ENCODE data around the gene SLC35B2. TPM values are rescaled to one million over a fixed set of nuclear protein-coding genes. Genes with fewer than 3 reads are reported as not detected.

SLC35B2 gene
- total RNA-seq, 1 donor = 8.2 TPM

DNA sequence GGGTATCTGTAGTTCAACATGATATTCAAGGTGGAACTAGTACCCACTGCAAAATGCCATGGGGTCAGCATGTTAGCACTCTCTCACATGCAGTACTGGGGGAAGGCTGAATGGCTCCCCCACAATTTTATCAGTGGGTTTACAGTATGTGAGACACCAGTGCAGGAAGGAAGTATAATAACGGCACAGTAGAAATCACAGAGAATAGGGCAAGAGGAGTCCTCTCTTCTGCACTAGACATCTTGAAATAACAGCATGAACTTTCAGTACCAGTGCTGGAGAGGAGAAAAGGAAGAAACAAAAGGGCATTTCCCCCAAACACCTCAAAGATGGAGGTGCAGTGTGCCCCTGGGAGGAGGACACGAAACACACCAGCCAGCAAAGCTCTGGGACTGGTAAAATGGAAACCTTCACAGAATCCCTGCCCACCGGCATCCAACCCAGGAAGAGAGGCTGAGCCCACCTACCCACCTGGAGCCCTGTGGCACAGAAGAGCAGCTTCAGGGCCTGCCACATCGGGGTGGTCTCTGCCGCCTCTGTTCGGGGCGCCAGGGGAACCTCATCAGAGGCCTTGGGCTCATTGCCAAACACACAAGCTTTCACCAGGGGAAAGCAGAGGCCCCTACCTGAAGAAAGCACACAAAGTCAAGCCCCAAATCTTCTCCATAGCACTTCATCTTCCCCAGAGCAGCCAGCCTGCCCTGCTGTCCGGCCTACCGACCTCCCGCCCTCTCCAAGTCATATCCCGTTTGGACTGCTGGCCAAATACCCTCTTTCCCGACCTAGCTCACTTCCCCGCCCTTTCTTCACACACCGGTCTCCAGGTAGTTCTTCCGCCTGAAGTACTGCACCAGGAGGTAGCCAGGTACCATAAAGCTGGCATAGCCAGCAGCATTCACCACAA is 1.2 kb downstream of the SLC35B2 start:
- H3K4me1 ChIP-seq (ENCODE audit: insufficient read depth, low read length) = peaks cover 47% of the 10 kb centered on the region
- H3K27me3 ChIP-seq (ENCODE audit: insufficient read depth, low read length) = no peaks in the 10 kb centered on the region
- H3K4me3 ChIP-seq (ENCODE audit: low read length) = peak overlapping the region; percentile 70
- H3K9me3 ChIP-seq (ENCODE audit: low read depth, low read length) = no peaks in the 10 kb centered on the region

DNA sequence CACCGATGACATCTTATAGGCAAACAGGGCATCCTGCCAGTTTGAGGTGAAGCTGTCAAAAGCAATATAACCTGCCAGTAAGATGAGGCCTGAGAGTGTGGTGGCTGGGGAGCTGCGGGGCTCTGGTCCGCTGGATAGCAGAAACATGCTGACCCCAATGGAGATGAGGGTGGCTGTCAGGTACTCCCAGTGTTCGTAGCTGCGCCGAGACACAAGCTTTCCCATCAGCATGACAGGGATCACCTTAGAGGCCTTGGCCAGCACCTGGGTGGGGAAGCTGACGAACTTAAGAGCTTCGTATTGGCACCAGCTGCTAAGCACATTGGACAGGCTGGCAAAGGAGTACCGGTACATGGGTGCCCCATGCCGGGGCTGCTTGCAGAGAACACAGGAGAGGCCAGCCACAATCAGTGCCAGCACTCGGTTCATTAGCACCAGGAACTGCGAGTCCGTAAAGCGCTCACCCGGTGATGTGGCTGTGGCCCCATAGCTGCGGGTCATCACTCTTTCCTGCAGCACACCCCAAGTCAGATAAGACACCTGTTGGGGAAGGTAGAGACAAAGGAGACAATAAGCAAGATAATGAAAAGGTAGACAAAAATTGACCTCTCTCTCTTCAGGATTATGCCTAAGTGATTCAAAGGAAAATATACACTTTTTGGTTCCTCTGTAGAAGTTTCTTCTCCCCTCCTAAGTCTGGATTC is 2.1 kb downstream of the SLC35B2 start:
- Histone ChIP-seq H3K27me3 (ENCODE audit: insufficient read depth, low read length) (no peaks in the 10 kb centered on the region), H3K4me1 (ENCODE audit: insufficient read depth, low read length) (peaks cover 39% of the 10 kb centered on the region), H3K9me3 (ENCODE audit: low read depth, low read length) (no peaks in the 10 kb centered on the region), H3K4me3 (ENCODE audit: low read length) (no peak overlapping the region)

DNA sequence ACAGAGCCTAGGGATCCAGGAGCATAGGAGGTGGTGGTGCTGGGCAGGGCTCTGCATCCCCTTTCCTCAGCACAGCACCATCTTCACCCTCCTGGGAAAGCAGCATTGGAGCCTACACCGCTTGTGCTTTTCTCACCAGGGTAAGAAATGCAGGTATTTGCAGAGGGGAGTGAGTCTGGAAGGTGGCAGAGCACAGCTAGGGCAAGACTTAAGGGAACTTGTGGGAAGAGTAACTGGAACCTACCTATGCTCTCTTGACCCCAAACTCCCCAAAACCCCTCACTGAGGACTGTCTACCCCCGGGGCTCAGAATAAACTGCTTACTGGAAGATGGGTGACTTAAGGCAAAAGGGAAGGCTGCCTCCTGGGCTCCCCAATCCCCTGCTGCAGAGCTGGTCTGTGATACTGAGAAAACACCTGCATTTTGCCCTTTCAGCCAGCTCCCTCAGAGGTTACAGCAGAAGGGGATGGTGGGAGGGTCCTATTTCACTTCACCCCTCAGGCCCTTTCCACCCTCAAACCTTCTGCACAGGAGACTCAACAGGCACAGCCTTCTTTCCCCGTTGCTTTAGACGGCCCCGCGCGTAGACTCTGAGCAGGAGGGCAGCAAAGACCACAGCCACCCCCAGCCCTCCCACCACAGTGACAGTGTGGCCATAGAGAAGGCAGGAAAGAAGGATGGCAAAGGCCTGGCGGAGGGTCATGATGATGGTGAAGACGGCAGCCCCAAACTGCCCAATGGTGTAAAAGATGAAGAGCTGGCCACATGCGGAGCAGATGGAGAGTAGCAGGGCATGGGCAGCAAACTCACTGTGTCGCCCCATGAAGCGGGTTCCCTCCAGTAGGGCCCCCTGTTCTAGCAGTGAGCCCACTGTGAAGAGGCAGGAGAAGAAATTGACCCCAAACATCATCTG is 2.9 kb downstream of the SLC35B2 start:
- Histone ChIP-seq H3K27me3 (ENCODE audit: insufficient read depth, low read length) (no peaks in the 10 kb centered on the region), H3K9me3 (ENCODE audit: low read depth, low read length) (no peaks in the 10 kb centered on the region), H3K4me3 (ENCODE audit: low read length) (no peak overlapping the region), H3K4me1 (ENCODE audit: insufficient read depth, low read length) (peaks cover 35% of the 10 kb centered on the region)

DNA sequence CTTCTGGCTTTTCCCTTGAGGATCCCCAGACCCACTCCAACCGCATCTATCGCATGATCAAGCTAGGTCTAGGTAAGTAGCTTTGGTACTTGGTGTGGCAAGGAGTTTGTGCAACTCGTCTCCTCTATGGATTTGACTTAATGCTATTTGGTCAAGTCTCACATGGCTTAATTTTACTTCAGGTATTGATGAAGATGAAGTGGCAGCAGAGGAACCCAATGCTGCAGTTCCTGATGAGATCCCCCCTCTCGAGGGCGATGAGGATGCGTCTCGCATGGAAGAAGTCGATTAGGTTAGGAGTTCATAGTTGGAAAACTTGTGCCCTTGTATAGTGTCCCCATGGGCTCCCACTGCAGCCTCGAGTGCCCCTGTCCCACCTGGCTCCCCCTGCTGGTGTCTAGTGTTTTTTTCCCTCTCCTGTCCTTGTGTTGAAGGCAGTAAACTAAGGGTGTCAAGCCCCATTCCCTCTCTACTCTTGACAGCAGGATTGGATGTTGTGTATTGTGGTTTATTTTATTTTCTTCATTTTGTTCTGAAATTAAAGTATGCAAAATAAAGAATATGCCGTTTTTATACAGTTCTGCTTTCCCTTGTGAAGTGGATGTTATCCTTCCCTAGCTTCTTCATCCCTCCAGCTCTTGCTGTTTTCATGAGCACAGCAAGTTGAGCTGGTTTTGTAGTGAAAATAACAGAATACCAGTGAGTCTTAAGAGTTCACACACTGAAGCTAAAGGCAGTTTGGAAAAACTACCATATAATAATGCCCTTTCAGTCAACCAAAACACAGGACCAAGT is 3.8 kb downstream of the SLC35B2 start:
- no peaks in the 10 kb centered on the region for H3K9me3 ChIP-seq (ENCODE audit: low read depth, low read length)
- H3K27me3 ChIP-seq (ENCODE audit: insufficient read depth, low read length) = no peaks in the 10 kb centered on the region
- peaks cover 36% of the 10 kb centered on the region for H3K4me1 ChIP-seq (ENCODE audit: insufficient read depth, low read length)
- no peak overlapping the region for H3K4me3 ChIP-seq (ENCODE audit: low read length)

DNA sequence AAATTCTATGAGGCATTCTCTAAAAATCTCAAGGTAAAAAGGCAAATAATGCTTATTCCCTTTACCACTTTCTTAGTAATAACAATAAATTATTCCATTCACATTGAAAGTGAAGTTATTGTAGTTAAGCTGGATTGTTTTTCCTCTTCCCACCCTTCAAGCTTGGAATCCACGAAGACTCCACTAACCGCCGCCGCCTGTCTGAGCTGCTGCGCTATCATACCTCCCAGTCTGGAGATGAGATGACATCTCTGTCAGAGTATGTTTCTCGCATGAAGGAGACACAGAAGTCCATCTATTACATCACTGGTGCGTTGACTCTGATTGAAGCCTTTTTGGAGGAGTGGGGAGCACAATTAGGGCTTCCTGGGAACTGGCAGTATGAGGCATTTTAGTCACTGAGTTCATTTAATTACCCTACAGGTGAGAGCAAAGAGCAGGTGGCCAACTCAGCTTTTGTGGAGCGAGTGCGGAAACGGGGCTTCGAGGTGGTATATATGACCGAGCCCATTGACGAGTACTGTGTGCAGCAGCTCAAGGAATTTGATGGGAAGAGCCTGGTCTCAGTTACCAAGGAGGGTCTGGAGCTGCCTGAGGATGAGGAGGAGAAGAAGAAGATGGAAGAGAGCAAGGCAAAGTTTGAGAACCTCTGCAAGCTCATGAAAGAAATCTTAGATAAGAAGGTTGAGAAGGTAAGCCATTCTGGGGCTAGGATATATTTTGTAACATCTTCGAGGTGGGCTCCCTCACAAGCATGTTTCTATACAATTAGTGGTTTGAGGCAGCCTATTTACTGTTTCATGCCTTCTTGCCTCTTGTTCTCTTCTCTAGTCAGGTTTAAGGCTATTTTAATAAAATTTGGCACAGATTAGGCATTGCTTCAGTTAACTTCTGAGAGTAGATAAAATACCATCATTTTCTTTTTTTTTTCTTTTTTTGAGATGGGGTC is 5.5 kb downstream of the SLC35B2 start:
- peaks cover 34% of the 10 kb centered on the region for H3K4me1 ChIP-seq (ENCODE audit: insufficient read depth, low read length)
- H3K4me3 ChIP-seq (ENCODE audit: low read length) = no peak overlapping the region
- no peaks in the 10 kb centered on the region for H3K27me3 ChIP-seq (ENCODE audit: insufficient read depth, low read length)
- no peaks in the 10 kb centered on the region for H3K9me3 ChIP-seq (ENCODE audit: low read depth, low read length)

DNA sequence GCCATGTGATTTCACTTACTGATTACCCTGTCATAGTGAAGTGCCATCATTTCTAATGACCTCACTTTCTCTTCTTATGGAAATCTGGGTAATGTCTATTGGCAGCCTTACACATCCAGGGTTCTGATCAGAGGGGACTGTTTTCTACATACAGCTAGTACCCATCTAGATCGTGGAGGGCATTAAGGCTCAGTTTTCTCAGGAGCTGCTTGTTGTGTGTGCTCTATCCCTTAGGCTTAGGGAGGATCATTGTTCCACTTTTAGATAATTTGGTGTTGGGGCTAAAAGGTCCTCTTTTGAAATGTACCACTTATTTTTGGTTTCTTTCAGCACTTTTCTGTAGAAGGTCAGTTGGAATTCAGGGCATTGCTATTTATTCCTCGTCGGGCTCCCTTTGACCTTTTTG is 6.6 kb downstream of the SLC35B2 start:
- no peaks in the 10 kb centered on the region for H3K9me3 ChIP-seq (ENCODE audit: low read depth, low read length)
- H3K4me1 ChIP-seq (ENCODE audit: insufficient read depth, low read length) = peaks cover 26% of the 10 kb centered on the region
- no peaks in the 10 kb centered on the region for H3K27me3 ChIP-seq (ENCODE audit: insufficient read depth, low read length)
- no peak overlapping the region for H3K4me3 ChIP-seq (ENCODE audit: low read length)

DNA sequence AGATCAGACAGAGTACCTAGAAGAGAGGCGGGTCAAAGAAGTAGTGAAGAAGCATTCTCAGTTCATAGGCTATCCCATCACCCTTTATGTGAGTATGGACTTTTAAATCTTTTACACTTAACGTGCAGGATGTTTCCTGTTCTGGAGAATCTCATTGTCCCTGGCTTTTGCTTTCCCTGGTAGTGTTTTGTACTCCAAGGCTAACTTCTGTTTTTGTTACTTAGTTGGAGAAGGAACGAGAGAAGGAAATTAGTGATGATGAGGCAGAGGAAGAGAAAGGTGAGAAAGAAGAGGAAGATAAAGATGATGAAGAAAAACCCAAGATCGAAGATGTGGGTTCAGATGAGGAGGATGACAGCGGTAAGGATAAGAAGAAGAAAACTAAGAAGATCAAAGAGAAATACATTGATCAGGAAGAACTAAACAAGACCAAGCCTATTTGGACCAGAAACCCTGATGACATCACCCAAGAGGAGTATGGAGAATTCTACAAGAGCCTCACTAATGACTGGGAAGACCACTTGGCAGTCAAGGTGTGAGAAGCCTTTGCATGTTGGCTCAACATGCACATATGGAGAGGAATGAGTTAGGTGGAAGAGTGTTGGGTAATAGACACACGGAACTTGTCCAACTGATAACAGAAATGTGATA is 7.1 kb downstream of the SLC35B2 start:
- peaks cover 28% of the 10 kb centered on the region for H3K4me1 ChIP-seq (ENCODE audit: insufficient read depth, low read length)

DNA sequence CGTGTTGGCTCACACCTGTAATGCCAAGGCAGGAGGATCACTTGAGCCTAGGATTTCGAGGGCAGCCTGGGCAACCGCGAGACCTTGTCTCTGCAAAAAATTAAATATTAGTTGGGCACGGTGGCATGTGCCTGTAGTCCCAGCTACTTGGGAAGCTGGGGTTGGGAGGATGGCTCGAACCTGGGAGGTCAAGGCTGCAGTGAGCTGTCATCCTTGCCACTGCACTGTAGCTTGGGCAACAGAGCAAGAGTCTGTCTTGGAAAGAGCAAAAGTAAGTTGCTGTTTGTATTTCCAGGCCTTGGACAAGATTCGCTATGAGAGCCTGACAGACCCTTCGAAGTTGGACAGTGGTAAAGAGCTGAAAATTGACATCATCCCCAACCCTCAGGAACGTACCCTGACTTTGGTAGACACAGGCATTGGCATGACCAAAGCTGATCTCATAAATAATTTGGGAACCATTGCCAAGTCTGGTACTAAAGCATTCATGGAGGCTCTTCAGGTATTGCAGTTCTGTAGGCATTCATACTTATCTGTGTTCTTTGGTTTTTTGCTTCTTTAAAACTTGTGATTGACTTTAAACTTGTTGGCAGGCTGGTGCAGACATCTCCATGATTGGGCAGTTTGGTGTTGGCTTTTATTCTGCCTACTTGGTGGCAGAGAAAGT is 8.1 kb downstream of the SLC35B2 start:
- H3K4me3 ChIP-seq (ENCODE audit: low read length) = no peak overlapping the region
- H3K9me3 ChIP-seq (ENCODE audit: low read depth, low read length) = no peaks in the 10 kb centered on the region
- H3K27me3 ChIP-seq (ENCODE audit: insufficient read depth, low read length) = no peaks in the 10 kb centered on the region
- H3K4me1 ChIP-seq (ENCODE audit: insufficient read depth, low read length) = peaks cover 28% of the 10 kb centered on the region

More for the DNA sequence above, 7.1 kb downstream of the SLC35B2 start:
- no peaks in the 10 kb centered on the region for H3K27me3 ChIP-seq (ENCODE audit: insufficient read depth, low read length)
- no peaks in the 10 kb centered on the region for H3K9me3 ChIP-seq (ENCODE audit: low read depth, low read length)
- H3K4me3 ChIP-seq (ENCODE audit: low read length) = no peak overlapping the region

DNA sequence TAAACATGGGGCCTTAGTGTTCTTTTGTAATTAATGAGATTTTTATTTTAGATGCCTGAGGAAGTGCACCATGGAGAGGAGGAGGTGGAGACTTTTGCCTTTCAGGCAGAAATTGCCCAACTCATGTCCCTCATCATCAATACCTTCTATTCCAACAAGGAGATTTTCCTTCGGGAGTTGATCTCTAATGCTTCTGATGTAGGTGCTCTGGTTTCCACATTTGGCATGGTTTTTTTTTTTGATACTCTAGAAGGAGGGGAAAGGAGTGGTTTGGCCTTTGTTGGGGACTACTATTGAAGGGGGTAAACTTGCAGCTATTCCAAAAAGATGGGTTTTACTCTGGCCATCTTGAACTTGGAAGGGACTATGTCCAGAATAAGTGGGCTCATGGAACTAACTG is 8.7 kb downstream of the SLC35B2 start:
- Histone ChIP-seq H3K4me1 (ENCODE audit: insufficient read depth, low read length) (peaks cover 28% of the 10 kb centered on the region), H3K4me3 (ENCODE audit: low read length) (peak overlapping the region; percentile 92), H3K9me3 (ENCODE audit: low read depth, low read length) (no peaks in the 10 kb centered on the region), H3K27me3 (ENCODE audit: insufficient read depth, low read length) (no peaks in the 10 kb centered on the region)

DNA sequence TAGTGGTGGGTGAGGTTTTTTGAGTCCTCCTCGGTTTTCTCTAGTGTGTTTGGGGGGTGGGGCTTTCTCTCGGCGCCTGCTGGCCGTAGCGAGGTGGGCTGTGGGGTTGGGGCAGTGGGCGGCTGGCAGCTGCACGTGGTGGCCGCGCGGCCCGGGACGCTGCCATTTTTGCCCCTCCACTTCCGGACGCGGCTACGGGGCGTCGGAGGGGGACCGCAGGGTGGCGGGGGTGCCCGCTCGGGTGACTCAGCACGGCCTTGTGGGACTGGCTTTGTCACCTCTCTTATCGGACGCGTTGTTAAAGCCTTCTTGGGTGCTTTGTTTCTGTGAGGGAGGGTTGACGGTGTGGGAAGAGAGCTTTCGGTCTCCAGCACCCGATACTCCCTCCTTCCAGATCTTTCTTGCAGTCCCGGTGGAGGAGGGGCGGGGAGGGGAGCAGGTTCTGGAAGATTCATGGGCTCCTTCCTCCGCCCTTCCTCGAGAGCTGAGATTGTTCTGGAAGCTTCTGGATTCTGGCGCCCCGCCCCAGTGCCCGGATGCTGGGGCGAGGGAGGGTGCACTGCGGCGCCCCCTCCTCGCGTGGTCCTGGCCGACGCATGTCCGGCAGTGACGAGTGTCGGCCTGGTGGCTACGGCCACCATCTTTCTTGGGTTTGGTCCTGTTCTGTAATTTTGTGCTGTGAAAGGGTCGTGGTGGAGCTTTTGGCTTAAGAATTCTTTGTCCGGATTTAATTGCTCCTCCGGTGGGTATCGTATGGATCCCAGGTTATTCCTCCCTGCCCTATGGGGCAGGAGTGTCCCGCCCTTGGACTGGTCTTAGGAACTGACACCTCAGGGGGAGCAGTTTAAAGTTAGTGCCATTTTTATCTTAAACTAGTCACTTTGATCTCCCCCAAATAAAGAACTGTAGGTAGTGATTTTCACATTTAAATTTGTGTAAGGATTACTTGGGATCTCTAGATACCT is 9.7 kb downstream of the SLC35B2 start:
- Histone ChIP-seq H3K9me3 (ENCODE audit: low read depth, low read length) (no peaks in the 10 kb centered on the region), H3K4me3 (ENCODE audit: low read length) (peak overlapping the region; percentile 92), H3K27me3 (ENCODE audit: insufficient read depth, low read length) (no peaks in the 10 kb centered on the region), H3K4me1 (ENCODE audit: insufficient read depth, low read length) (peaks cover 28% of the 10 kb centered on the region)

DNA sequence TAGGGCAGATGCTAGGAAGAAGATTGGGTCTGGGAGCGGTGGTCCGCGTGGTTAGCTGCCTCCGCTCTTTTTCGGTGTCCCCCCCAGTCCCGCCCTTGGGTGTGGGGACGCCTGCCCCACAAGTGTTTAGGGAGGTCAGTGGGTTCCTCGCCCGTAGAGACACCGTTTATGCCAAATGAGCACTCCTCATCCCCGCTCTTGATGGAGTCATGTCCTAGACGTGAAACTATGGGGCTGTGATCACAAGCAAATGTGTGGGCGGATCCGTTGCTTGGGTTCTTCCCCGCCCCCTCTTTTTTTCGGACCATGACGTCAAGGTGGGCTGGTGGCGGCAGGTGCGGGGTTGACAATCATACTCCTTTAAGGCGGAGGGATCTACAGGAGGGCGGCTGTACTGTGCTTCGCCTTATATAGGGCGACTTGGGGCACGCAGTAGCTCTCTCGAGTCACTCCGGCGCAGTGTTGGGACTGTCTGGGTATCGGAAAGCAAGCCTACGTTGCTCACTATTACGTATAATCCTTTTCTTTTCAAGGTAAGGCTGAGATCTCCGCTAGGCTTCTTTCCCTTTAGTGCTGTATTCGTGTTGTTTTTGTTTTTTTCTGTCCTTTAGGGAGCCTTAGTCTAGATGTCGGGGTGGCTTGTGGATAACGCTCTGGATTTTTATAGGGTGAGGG is 10.5 kb downstream of the SLC35B2 start, which contains the start of gene HSP90AB1:
TSS of gene HSP90AB1 (plus strand) at position 439 of the 675 bp plus-strand sequence. CDS start 1,529 bp downstream, outside the sequence.
- Histone ChIP-seq H3K4me3 (ENCODE audit: low read length) (peak within 1 kb of the TSS; percentile 92), H3K4me1 (ENCODE audit: insufficient read depth, low read length) (peaks cover 28% of the 10 kb centered on the region), H3K9me3 (ENCODE audit: low read depth, low read length) (no peaks in the 10 kb centered on the region), H3K27me3 (ENCODE audit: insufficient read depth, low read length) (no peaks in the 10 kb centered on the region)

Data from mononuclear cell (primary cell).